WTC11 (cell line): ENCODE data around the gene MFNG. TPM values are rescaled to one million over a fixed set of nuclear protein-coding genes. Genes with fewer than 3 reads are reported as not detected.

Experiments used
- ATAC-seq: fragments of 200-7000 bp; cut with Tn5 transposase; 2 replicates; pipeline ENCODE4 v1.10.0; 2021; ENCODE audit warnings: mild to moderate bottlenecking, moderate library complexity
- CTCF ChIA-PET: fragments of 300-600 bp; sonication (Branson Sonifier 250); formaldehyde crosslinking; loops from one replicate; lab custom pipeline; 2021; ENCODE audit warnings: antibody characterized with exemption; lab: Charles Lee
- POLR2A ChIA-PET: fragments of 350-600 bp; sonication (Branson Sonifier 250); formaldehyde crosslinking; loops from one replicate; lab custom pipeline; 2021; ENCODE audit warnings: antibody characterized with exemption; lab: Charles Lee
- DNase-seq: peaks from one replicate; pipeline ENCODE4 v3.0.0; 2021; ENCODE audit warnings: low spot score
- H3K27ac Mint-ChIP-seq: 2 replicates; pipeline ENCODE4 v1.8.0; 2021; ENCODE audit warnings: mixed read lengths
- H3K27me3 Mint-ChIP-seq: 2 replicates; pipeline ENCODE4 v1.8.0; 2021; ENCODE audit warnings: low read depth, mild to moderate bottlenecking, moderate library complexity, mixed read lengths
- H3K36me3 Mint-ChIP-seq: 2 replicates; pipeline ENCODE4 v1.8.0; 2021; ENCODE audit warnings: mixed read lengths
- H3K4me1 Mint-ChIP-seq: 2 replicates; pipeline ENCODE4 v1.8.0; 2022; ENCODE audit warnings: mixed read lengths
- H3K4me3 Mint-ChIP-seq: 2 replicates; pipeline ENCODE4 v1.8.0; 2021; ENCODE audit warnings: mild to moderate bottlenecking, moderate library complexity, mixed read lengths
- H3K9me3 Mint-ChIP-seq: 2 replicates; pipeline ENCODE4 v1.8.0; 2021; ENCODE audit warnings: mixed read lengths
- ELF4 ChIP-seq: sonication (generic); formaldehyde crosslinking; IDR thresholded peaks from 2 replicates; pipeline ENCODE4 v1.8.1; 2022; ENCODE audit warnings: low read depth, mild to moderate bottlenecking, moderate library complexity, missing genetic modification reagents
- EMX1 ChIP-seq: fragments of 250-450 bp; sonication (Bioruptor Pico); IDR thresholded peaks from 2 replicates; pipeline ENCODE4 v1.8.0; 2021; ENCODE audit warnings: mild to moderate bottlenecking
- GABPB1 ChIP-seq: sonication (generic); formaldehyde crosslinking; IDR thresholded peaks from 2 replicates; pipeline ENCODE4 v1.8.1; 2023; ENCODE audit warnings: mild to moderate bottlenecking, missing genetic modification reagents
- GRHL2 ChIP-seq: fragments of 250-450 bp; sonication (Bioruptor Pico); IDR thresholded peaks from 2 replicates; pipeline ENCODE4 v1.8.0; 2022; ENCODE audit warnings: mild to moderate bottlenecking, moderate library complexity; ENCODE audit not compliant: insufficient replicate concordance, severe bottlenecking
- HMGA2 ChIP-seq: fragments of 250-450 bp; sonication (Bioruptor Pico); IDR thresholded peaks from 2 replicates; pipeline ENCODE4 v1.4.0; 2021; ENCODE audit warnings: mild to moderate bottlenecking, moderate library complexity
- JUN ChIP-seq: sonication (generic); formaldehyde crosslinking; IDR thresholded peaks from 2 replicates; pipeline ENCODE4 v1.8.0; 2023; ENCODE audit warnings: mild to moderate bottlenecking, missing genetic modification reagents
- KAT7 ChIP-seq: sonication (generic); formaldehyde crosslinking; IDR thresholded peaks from 2 replicates; pipeline ENCODE4 v1.8.1; 2023; ENCODE audit warnings: missing genetic modification reagents, mild to moderate bottlenecking, borderline replicate concordance
- NFYB ChIP-seq: sonication (generic); formaldehyde crosslinking; conservative IDR thresholded peaks from 2 replicates; pipeline ENCODE4 v1.8.0; 2022; ENCODE audit warnings: low read depth, missing genetic modification reagents
- NR1H2 ChIP-seq: sonication (generic); formaldehyde crosslinking; IDR thresholded peaks from 2 replicates; pipeline ENCODE4 v1.9.0; 2021; ENCODE audit warnings: mild to moderate bottlenecking, moderate library complexity, missing genetic modification reagents
- NR3C1 ChIP-seq: sonication (generic); formaldehyde crosslinking; conservative IDR thresholded peaks from 2 replicates; pipeline ENCODE4 v1.8.1; 2023; ENCODE audit warnings: low read depth, mild to moderate bottlenecking, missing genetic modification reagents
- SMAD4 ChIP-seq: sonication (generic); formaldehyde crosslinking; IDR thresholded peaks from 2 replicates; pipeline ENCODE4 v1.8.0; 2022; ENCODE audit warnings: mild to moderate bottlenecking, missing genetic modification reagents
- TP53 ChIP-seq: sonication (generic); formaldehyde crosslinking; IDR thresholded peaks from 2 replicates; pipeline ENCODE4 v1.8.1; 2023; ENCODE audit warnings: mild to moderate bottlenecking, missing genetic modification reagents
- ZNF219 ChIP-seq: sonication (generic); formaldehyde crosslinking; IDR thresholded peaks from 2 replicates; pipeline ENCODE4 v1.8.0; 2023; ENCODE audit warnings: missing genetic modification reagents, mild to moderate bottlenecking, borderline replicate concordance
- total RNA-seq: library from RNA; stranded (reverse); gene quantifications from 3 replicates; pipeline ENCODE4 v1.2.3, GENCODE V29; 2021
- TF ChIP-seq, protein P1 (sequence below): sonication (generic); formaldehyde crosslinking; IDR thresholded peaks from 2 replicates; pipeline ENCODE4 v1.8.1; 2023; ENCODE audit warnings: mild to moderate bottlenecking, missing genetic modification reagents, borderline replicate concordance
- TF ChIP-seq, protein P2 (sequence below): sonication (generic); formaldehyde crosslinking; IDR thresholded peaks from 2 replicates; pipeline ENCODE4 v1.8.0; 2022; ENCODE audit warnings: mild to moderate bottlenecking, missing genetic modification reagents
- TF ChIP-seq, protein P3 (sequence below): sonication (generic); formaldehyde crosslinking; IDR thresholded peaks from 2 replicates; pipeline ENCODE4 v1.8.0; 2023; ENCODE audit warnings: missing genetic modification reagents
- TF ChIP-seq, protein P4 (sequence below): fragments of 250-450 bp; sonication (Bioruptor Pico); IDR thresholded peaks from 2 replicates; pipeline ENCODE4 v1.8.0; 2021; ENCODE audit warnings: mild to moderate bottlenecking
- TF ChIP-seq, protein P5 (sequence below): fragments of 250-450 bp; sonication (Bioruptor Pico); IDR thresholded peaks from 2 replicates; pipeline ENCODE4 v1.9.0; 2021; ENCODE audit warnings: mild to moderate bottlenecking

The MFNG gene
- total RNA-seq, 1 experiment from 2014 or later = 3.2 TPM

DNA sequence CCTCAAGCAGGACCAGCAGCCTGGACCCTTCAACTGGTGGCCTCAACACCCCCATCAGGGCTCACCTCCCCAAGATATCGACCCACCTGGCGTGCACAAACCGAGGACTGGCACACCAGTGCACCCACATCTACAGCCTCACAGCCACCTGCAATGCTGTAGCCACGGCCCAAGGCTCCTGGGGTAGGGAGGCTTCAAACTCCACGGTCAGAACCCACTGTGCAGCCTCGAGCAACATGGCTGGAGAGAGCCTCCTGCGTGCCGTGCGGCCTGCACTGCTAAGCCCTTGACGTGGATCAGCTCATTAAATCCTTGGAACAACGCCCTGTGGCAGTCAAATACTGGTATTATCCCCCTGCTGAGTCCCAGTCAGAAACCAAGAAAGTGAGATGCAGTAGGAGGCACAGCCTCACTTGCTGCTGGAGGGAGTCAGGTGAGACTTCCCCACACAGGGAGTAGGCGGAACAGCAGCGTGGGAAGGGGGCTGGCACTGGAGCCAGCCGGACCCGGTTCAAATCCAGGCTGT, 28.4 kb upstream of the MFNG start:
- peak overlapping the region; percentile 21 for H3K27ac Mint-ChIP-seq
- peaks cover 8% of the 10 kb centered on the region for H3K36me3 Mint-ChIP-seq

DNA sequence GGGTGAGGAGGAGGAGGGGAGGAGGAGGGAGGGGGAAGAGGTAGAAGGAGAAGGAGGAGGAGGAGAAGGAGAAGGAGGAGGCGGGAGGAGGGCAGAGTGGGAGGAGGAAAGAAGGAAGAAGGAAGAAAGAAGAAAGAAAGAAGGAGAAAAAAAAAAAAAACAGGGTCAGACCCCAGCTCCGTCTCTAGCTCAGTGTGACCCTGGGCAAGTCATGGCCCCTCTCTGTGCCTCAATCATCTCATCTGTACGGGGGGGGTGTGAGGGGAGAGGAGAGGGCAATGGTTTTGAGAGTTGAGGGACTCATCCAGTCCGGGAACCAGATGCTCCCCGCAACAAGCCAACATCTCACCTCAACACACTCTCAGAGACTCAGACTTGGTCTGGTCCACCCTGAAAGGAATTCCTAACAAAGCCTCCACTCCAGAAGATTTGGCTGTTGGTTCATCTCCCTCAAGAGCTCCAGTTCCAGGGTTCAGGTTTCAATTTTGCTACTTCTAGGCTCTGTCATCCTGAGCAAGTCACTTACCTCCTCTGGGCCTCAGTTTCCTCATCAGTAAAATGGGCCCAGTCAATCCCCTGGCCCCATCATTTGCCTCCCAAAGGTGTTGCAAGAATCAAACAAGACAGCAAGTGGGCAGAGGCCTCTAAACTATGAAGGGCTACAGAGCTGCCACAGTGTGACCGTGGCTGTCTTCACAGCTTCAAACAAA, 25.4 kb upstream of the MFNG start:
- DNase-seq (no peak), ATAC-seq (no peak)
- Mint-ChIP-seq H3K27me3 (no peaks in the 10 kb centered on the region), H3K36me3 (peaks cover 6% of the 10 kb centered on the region), H3K4me3 (no peak overlapping the region), H3K27ac (no peak overlapping the region), H3K4me1 (peaks cover 8% of the 10 kb centered on the region), H3K9me3 (peaks cover 6% of the 10 kb centered on the region)
- TF ChIP-seq ZNF219 (CRISPR knock-in tag) (no peak), JUN (no peak), NFYB (CRISPR knock-in tag) (no peak), TP53 (CRISPR knock-in tag) (no peak), NR1H2 (CRISPR knock-in tag) (no peak), SMAD4 (CRISPR knock-in tag) (no peak), HMGA2 (CRISPR knock-in tag) (no peak), NR3C1 (CRISPR knock-in tag) (no peak), EMX1 (no peak), GABPB1 (CRISPR knock-in tag) (no peak), KAT7 (CRISPR knock-in tag) (no peak), GRHL2 (CRISPR knock-in tag) (no peak)
- TF ChIP-seq, protein P1, sequence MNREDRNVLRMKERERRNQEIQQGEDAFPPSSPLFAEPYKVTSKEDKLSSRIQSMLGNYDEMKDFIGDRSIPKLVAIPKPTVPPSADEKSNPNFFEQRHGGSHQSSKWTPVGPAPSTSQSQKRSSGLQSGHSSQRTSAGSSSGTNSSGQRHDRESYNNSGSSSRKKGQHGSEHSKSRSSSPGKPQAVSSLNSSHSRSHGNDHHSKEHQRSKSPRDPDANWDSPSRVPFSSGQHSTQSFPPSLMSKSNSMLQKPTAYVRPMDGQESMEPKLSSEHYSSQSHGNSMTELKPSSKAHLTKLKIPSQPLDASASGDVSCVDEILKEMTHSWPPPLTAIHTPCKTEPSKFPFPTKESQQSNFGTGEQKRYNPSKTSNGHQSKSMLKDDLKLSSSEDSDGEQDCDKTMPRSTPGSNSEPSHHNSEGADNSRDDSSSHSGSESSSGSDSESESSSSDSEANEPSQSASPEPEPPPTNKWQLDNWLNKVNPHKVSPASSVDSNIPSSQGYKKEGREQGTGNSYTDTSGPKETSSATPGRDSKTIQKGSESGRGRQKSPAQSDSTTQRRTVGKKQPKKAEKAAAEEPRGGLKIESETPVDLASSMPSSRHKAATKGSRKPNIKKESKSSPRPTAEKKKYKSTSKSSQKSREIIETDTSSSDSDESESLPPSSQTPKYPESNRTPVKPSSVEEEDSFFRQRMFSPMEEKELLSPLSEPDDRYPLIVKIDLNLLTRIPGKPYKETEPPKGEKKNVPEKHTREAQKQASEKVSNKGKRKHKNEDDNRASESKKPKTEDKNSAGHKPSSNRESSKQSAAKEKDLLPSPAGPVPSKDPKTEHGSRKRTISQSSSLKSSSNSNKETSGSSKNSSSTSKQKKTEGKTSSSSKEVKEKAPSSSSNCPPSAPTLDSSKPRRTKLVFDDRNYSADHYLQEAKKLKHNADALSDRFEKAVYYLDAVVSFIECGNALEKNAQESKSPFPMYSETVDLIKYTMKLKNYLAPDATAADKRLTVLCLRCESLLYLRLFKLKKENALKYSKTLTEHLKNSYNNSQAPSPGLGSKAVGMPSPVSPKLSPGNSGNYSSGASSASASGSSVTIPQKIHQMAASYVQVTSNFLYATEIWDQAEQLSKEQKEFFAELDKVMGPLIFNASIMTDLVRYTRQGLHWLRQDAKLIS = no peak
- TF ChIP-seq, protein P2, sequence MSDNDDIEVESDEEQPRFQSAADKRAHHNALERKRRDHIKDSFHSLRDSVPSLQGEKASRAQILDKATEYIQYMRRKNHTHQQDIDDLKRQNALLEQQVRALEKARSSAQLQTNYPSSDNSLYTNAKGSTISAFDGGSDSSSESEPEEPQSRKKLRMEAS (CRISPR knock-in tag) = no peak
- TF ChIP-seq, protein P3, sequence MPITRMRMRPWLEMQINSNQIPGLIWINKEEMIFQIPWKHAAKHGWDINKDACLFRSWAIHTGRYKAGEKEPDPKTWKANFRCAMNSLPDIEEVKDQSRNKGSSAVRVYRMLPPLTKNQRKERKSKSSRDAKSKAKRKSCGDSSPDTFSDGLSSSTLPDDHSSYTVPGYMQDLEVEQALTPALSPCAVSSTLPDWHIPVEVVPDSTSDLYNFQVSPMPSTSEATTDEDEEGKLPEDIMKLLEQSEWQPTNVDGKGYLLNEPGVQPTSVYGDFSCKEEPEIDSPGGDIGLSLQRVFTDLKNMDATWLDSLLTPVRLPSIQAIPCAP (CRISPR knock-in tag) = no peak
- TF ChIP-seq, protein P4, sequence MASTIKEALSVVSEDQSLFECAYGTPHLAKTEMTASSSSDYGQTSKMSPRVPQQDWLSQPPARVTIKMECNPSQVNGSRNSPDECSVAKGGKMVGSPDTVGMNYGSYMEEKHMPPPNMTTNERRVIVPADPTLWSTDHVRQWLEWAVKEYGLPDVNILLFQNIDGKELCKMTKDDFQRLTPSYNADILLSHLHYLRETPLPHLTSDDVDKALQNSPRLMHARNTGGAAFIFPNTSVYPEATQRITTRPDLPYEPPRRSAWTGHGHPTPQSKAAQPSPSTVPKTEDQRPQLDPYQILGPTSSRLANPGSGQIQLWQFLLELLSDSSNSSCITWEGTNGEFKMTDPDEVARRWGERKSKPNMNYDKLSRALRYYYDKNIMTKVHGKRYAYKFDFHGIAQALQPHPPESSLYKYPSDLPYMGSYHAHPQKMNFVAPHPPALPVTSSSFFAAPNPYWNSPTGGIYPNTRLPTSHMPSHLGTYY (CRISPR knock-in tag) = no peak
- TF ChIP-seq, protein P5, sequence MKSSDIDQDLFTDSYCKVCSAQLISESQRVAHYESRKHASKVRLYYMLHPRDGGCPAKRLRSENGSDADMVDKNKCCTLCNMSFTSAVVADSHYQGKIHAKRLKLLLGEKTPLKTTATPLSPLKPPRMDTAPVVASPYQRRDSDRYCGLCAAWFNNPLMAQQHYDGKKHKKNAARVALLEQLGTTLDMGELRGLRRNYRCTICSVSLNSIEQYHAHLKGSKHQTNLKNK (CRISPR knock-in tag) = no peak
- CTCF ChIA-PET = interaction anchor here (1.7 to 2.5 kb wide), 3 partner anchors 11 to 81 kb away, joined by 7 to 16 read pairs (median 8); no protein-coding TSS in a partner anchor
- POLR2A ChIA-PET = no interaction called here

More for the DNA sequence above, 28.4 kb upstream of the MFNG start:
- no peak overlapping the region for H3K4me3 Mint-ChIP-seq
- DNase-seq = no peak
- ChIA-PET POLR2A (no interaction called here), CTCF (interaction anchor here (0.7 to 1.2 kb wide), 2 partner anchors 47 to 92 kb away, joined by 3 to 4 read pairs; no protein-coding TSS in a partner anchor)
- no peak for ATAC-seq
- no peak for TF ChIP-seq ELF4 (CRISPR knock-in tag)
- peaks cover 10% of the 10 kb centered on the region for H3K4me1 Mint-ChIP-seq
- H3K9me3 Mint-ChIP-seq = peaks cover 11% of the 10 kb centered on the region
- peaks cover 11% of the 10 kb centered on the region for H3K27me3 Mint-ChIP-seq
